Ureter (tissue), 1 donor: Measurements from ENCODE around the gene CCNK. TPM values are rescaled to one million over a fixed set of nuclear protein-coding genes. Genes with fewer than 3 reads are reported as not detected.

ENCODE experiments used
- DNase-seq: peaks from one replicate; pipeline ENCODE4 v3.0.0-alpha.2; 2020; ENCODE audit warnings: low spot score
- total RNA-seq: library from RNA; stranded (reverse); gene quantifications from one replicate; pipeline ENCODE4 v1.2.4, GENCODE V29; 2023
- donor health status: DM: yes; HTN: yes; CAD: no.

Gene CCNK
- total RNA-seq: 62.5 TPM

GRCh38 chr14:99480917-99481744 is at the start of gene CCNK:
TSS of gene CCNK (plus strand) at chr14:99481409. CDS start at chr14:99492678, 11,269 bp downstream.
- peak; percentile 100 for DNase-seq

- DNase-seq: no peak
Measured at GRCh38 chr14:99431986-99432385, 49.2 kb upstream of the CCNK start.

GRCh38 chr14:99432485-99432884 is 48.7 kb upstream of the CCNK start:
- no peak for DNase-seq

GRCh38 chr14:99435327-99435726 is 45.9 kb upstream of the CCNK start:
- DNase-seq: no peak

- no peak for DNase-seq
Measured at GRCh38 chr14:99436247-99437180, 44.7 kb upstream of the CCNK start.

GRCh38 chr14:99437706-99438105 is 43.5 kb upstream of the CCNK start:
- no peak for DNase-seq

GRCh38 chr14:99440278-99440677 is 40.9 kb upstream of the CCNK start:
- DNase-seq: no peak

GRCh38 chr14:99441157-99441870 is 39.9 kb upstream of the CCNK start:
- no peak for DNase-seq

GRCh38 chr14:99441918-99442317 is 39.3 kb upstream of the CCNK start:
- DNase-seq: no peak

GRCh38 chr14:99445931-99446330 is 35.3 kb upstream of the CCNK start:
- no peak for DNase-seq

- DNase-seq: no peak
Measured at GRCh38 chr14:99447739-99448138, 33.5 kb upstream of the CCNK start.

GRCh38 chr14:99450266-99450665 is 30.9 kb upstream of the CCNK start:
- no peak for DNase-seq

GRCh38 chr14:99451234-99451633 is 30.0 kb upstream of the CCNK start:
- DNase-seq: no peak

GRCh38 chr14:99452968-99453367 is 28.2 kb upstream of the CCNK start:
- DNase-seq: no peak

GRCh38 chr14:99454246-99454645 is 27.0 kb upstream of the CCNK start:
- no peak for DNase-seq

- DNase-seq: no peak
Measured at GRCh38 chr14:99459481-99460100, 21.6 kb upstream of the CCNK start.

GRCh38 chr14:99460793-99461192 is 20.4 kb upstream of the CCNK start:
- DNase-seq: no peak

- DNase-seq: no peak
Measured at GRCh38 chr14:99461411-99462085, 19.7 kb upstream of the CCNK start.

GRCh38 chr14:99462210-99462609 is 19.0 kb upstream of the CCNK start:
- no peak for DNase-seq

GRCh38 chr14:99463974-99464373 is 17.2 kb upstream of the CCNK start:
- DNase-seq: no peak

- DNase-seq: no peak
Measured at GRCh38 chr14:99465288-99465687, 15.9 kb upstream of the CCNK start.
